Measurements from ENCODE around the gene DDX3X.
A peak's percentile ranks its signal among the peaks of the same experiment; 100 is the strongest.
"Not testable (repeated sequence)": the region's sequence is repeated elsewhere in the genome, so short reads cannot be mapped to it uniquely, and the experiment has no call there.

The DDX3X gene

DNA sequence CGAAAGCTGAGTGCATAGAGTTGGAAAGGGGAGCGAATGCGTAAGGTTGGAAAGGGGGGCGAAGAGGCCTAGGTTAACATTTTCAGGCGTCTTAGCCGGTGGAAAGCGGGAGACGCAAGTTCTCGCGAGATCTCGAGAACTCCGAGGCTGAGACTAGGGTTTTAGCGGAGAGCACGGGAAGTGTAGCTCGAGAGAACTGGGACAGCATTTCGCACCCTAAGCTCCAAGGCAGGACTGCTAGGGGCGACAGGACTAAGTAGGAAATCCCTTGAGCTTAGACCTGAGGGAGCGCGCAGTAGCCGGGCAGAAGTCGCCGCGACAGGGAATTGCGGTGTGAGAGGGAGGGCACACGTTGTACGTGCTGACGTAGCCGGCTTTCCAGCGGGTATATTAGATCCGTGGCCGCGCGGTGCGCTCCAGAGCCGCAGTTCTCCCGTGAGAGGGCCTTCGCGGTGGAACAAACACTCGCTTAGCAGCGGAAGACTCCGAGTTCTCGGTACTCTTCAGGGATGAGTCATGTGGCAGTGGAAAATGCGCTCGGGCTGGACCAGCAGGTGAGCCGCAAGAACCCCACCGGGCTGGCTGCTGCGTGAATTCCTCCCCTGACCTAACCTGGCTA, at the start of gene DDX3X:
DDX3X (plus strand) TSS at position 419 of the 619 bp plus-strand sequence; CDS start at position 510, 91 bp downstream.
- peak; percentile 74 for DNase-seq

DNA sequence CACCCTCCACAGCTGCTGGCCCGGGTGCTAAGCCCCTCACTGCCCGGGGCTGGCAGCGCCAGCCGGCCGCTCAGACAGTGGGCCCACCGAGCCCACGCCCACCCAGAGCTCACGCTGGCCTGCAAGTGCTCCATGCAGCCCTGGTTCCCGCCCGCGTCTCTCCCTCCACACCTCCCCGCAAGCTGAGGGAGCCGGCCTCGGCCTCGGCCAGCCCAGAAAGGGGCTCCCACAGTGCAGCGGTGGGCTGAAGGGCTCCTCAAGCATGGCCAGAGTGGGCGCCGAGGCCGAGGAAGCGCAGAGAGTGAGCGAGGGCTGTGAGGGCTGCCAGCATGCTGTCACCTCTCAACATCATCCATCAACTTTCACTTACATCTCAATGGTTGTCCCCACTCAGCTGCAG, 48.0 kb upstream of the DDX3X start:
- not testable (repeated sequence) for DNase-seq

DNA sequence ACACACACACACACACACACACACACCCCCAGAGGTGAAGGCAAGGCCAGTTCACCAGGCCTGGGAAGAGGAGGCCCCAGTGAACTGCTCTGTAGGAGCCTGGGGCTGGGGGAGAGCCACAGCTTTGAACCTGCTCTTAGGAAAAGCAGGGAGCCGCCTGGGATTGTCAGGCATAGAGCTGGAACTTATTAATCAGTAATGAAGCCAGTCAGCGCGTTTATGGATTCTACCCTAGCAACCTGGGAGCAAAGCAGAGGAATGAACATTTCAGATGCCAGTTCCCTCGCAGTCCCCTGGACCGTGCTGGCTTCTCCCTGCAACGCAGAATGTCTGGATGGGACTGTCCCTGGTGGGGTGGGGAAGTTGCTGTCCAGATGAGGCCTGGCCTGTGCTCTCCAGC, 45.3 kb upstream of the DDX3X start:
- no peak for DNase-seq

DNA sequence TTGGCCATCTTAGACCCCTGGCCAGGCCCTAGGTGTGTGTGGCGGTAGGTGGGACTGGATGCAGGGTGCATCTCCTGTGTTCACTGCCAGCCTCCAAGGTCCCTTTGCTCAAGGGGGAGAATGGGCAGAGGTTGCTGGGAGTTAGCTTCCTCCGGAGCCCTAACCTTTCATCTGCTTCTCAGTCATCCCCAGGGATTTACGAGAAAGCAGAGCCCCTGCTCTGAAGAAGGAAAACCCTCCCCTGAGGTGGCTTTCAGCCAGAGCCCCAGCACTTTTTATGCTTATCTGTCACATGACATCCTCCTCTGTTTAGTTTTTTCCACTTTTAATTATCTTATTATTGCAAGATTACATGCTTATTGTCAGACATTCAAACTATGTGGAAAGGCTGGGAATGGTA, 44.9 kb upstream of the DDX3X start:
- DNase-seq = no peak

DNA sequence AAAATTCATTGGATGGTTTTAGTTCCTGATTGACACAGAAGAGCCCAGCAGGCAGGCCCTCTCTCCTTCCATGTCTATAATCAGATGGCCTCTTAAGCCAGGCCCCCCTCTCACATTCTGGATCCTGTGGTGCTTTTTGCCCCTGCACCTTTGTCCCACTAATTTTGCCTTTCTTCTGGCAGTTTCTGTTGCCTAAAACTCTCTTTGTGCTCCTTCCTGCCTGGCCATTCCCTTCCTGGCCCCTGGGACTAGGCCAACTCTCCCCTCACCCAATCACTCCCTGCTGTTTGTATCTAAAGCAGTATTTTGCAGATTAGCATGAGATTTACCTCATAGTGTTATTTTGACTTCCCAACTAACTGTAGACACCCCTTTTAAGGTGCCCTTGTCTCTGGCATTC, 42.7 kb upstream of the DDX3X start:
- no peak for DNase-seq

DNA sequence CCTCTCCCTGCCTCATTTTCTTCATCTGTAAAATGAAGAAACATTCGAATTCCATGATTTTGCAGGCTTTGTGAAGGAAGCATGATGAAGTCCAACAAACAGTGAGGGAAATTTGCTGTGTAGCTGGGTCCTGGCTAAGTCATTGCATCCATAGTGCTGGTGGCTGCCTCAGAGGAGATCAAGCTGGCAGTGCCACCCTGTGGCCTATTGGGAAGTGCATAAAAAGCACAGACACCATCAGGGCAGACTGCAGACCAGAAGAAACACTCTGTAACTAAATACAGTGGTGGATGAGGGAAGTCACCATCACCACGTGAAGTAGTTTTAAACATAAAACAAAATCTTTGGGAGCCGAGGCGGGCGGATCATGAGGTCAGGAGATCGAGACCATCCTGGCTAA, 40.7 kb upstream of the DDX3X start:
- DNase-seq = no peak

DNA sequence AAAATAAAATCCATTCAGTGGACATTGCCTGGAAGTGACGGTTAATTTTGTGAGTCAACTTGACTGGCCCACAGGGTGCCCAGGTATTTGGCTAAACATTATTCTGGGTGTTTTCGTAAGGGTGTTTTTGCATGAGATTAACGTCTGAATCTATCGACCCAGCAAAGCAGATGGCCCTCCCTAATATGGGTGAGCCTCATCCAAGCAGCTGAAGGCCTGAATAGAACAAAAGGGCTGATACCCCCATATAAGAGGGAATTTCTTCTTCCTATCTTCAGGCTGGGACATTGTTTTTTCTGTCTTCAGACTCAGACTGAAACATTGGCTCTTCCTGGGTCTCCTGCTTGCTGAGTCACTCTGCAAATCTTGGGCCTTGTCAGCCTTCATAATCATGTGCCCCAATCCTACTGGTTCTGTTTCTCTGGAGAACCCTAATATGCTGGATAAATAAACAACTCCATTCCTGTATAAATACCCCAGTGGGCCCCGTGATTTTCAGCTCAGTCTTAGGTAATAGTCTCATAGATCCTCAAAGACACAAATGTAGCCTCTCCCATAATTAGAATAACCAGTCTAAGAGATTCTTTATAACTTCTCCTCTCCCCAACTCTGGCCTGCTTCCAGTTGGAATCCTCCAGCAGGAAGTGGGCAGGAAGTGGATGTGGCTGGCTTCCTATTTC, 33.1 kb upstream of the DDX3X start:
- DNase-seq = no peak

DNA sequence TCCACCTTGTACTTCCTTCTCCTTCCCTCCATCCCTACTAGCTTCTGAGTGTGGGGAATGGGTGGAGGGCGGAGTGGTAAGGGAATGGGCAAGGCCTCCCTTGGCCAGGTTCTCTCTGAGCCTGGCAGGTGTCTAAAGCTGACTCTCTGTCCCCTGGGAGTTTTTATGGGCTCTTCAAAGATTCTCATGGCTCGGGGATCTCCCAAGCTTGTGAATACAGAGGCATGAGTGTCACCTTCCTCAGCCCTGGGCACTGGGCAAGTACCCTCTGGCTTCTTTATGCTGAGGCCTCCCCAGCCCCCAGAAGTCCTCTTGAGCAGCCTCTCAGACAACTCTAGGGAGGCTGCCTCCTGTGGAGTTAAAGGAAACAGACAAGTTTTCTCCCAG, 32.5 kb upstream of the DDX3X start:
- no peak for DNase-seq

DNA sequence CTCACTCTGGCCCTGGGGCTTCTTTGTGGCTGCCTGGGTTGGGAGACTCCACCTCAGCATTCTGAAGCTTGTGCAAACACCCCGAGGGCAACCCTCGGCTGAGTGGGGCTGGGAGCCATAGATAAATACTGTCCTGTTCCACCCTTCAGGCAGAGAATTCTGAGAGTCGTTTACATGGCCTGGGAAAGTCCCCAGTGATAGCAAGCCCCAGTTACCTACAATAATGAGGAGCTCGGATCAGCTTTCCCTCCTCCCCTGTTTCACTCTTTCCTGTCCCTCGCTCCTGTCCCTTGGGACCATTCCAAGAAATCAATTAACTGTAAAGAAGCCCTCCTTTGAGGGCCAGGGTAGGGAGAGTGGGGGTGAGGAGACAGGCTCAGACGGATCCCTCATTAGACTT, 31.6 kb upstream of the DDX3X start:
- DNase-seq = no peak

DNA sequence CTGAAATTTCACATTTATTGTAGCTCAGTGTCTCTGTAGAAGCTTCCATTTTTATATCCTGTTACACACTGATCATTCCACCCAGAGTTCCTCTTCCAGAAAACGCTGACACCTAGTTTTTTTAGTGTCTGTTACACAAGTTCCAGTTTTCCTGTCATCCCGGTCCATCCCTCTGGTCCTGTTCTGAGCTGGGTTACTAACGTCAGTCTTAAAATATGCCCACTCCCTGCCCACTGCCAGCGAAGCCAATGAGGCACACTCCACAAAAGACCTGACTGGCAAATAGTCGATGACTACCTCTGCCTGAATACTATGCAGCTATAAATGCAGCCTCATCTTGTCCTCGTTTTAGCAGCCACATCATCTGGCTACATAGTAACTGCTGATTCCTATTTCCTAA, 30.9 kb upstream of the DDX3X start:
- DNase-seq = no peak

DNA sequence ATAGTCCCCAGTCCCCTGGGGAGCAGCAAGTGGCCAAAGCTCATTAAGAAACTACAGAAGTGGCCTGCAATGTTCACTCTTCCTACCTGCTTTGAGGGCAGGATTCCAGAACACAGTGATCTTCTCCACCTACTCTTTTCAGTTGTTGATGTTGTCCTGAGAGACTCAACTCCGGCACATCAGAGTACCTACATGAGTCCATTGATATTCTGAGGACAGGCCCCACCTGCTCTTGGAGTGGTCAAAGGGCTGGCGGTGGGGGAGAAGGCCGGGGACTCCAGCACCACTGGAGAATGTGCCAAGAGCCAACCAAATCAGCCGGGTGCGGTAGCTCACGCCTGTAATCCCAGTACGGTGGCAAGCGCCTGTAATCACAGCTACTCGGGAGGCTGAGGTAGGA, 29.8 kb upstream of the DDX3X start:
- no peak for DNase-seq

DNA sequence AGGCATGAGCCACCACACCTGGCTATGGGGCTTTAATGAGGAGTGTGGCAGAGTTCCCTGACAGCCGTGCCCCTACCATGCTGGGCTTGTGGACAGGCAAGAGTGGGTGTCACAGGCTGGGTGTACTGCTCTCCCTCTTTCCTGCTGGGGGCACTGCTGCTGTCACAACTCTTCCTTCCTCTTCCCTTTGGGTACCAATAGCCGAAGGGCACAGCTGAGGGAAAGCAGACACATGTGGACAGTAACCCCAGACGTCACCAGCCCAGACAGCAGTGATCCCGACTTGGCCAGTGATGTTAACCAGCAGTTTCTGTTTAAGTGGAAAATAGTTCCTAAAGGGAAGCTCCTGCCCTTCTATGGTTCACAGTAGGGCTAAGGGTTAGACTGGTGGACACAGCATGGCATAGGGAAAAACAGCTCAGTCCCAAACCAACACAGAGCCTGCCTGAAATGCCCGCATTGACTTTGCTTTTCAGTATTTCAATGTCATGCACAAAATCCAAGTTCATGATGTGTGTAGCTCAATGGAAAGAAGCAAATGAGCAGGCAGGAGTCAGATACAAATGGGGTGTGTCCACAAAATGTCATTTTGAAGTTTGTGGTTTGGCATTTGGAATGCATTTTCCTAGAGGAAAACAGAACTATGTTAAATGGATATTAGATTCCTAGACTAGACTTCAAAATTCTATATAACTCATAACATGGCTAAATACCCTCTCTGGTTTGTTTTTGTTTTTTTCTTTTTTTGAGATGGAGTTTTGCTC, 24.9 kb upstream of the DDX3X start:
- DNase-seq = no peak

DNA sequence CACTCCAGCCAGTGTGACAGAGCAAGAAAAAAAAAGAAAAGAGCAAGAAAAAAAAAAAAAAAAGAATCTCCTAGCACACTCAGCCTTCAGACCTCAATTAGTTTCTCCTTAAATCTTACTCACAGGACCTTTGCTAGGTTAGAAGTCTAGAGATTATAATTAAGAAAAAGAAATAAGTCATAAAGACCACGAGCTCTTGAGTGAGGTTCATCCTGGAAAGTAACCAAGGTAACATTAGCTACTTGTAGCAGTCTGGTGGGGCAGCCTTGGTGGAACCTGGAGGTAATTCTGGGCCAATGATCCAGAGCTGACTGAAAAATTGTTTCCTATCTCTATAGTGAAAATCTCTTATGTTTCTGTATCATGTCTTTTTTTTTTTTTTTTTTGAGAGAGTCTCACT, 21.2 kb upstream of the DDX3X start:
- DNase-seq = no peak

DNA sequence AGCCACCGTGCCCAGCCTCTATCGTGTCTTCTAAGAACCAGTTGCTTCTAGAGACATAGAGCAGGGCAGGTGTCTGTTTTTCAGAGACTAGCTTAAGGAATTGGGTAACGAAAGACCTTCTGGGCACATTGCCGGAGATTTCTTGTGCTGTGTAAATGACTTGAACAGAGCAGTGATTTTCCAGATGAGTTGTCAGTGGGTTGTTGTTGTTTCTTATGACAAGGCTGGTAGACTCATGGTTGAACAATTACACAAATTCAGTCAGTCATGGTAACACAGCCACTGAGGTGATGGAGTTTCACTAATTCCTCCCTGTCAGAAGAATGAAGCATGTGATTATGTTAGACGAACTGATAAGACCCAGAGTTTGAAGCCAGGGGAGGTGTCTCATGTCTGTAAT, 20.5 kb upstream of the DDX3X start:
- no peak for DNase-seq

DNA sequence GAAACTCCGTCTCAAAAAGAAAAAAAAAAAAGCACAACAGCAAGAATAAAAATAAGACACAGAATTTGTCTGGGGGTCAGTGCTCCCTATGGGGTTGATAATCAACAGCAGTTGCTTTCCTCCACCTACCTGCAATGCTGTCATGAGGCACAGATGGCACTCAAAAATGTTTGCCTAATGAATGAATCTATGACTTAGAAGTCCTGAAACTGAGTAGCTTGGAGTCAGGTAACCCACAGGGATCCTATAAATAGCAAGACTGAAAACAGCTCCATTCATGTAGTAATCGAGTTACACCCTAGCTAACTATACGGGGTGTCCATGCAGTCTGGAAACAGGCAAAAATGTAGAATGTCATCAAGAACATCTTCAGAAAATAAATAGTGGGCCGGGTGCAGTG, 19.8 kb upstream of the DDX3X start:
- DNase-seq = no peak

DNA sequence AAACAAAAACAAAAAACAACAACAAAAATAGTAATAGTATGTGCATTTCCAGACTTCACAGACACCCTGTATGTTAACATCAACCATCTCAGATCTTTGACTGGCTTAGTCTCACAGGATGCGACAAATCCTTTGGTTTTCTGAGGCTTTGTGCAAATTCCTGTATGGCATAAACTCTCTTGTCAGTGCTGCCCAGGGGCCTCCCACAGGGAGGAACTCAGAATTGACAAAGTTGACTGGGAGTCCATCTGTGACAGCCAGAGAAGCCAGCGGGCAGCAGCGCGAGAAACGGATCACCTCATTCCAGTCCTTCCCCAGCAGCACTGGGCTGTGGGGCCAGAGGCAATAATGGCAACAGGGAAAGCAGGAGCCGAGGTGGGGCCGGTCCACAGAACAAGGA, 19.1 kb upstream of the DDX3X start:
- DNase-seq = no peak

DNA sequence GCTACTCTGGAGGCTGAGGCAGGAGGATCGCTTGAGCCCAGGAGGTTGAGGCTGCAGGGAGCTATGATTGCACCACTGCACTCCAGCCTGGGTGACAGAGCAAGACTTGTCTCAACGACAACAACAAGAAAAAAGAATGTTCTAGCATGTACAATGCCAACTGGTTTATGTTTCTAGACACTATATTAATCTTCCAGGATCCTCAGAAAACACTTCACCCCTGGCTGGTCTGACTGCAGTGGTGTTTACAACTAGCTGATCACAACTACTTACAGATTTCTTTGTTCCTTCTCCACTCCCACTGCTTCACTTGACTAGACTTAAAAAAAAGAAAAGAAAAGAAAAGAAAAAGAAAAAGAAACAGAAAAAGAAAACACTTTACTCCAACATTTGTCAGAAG, 17.7 kb upstream of the DDX3X start:
- not testable (repeated sequence) for DNase-seq

DNA sequence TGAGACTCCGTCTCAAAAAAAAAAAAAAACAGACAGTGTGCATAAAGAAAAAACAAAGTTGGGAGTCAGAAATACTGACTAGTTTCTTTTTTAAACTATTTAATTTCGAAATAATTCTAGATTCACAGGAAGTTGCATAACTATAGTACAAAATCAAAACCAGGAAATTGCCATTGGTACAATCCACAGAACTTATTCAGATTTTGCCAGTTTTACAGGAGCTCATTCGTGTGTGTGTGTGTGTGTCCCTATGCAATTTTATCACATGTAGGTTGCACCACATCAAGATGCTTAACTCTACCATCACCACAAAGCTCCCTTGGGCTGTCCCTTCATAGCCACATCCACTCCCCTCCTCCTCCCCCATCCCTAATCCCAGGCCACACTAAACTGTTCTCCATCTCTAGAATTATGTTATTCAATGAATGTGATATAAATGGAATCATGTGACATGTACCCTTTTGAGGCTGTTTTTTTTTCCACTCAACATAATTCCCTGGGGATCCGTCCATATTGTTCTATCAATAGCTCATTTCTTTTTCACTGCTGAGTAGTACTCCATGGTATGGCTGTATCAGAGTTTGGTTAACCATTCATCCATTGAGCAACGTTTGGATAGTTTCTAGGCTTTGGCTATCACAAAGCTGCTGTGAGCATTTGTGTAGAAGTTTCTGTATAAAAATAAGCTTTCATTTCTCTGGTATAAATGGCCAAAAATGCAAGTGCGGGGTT, 16.3 kb upstream of the DDX3X start:
- DNase-seq = no peak

DNA sequence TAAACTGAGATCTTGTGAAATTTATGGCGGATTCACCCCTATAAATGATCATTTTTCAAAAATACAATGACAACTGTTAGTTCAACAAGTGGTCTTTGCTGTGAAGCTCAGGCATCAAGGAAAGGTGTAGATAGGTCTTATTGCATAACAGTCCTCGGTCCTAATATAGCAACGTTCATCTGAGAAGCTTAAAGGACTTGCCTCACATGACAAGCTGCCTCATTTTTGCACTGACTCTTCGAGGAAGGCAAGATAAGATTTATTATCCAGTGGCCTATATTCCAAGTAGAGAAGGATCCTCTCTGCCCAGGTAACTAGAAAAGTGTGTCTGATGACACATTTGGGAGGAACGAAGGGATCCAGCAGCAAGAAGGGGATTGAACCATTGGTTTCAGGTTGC, 13.6 kb upstream of the DDX3X start:
- DNase-seq = no peak

DNA sequence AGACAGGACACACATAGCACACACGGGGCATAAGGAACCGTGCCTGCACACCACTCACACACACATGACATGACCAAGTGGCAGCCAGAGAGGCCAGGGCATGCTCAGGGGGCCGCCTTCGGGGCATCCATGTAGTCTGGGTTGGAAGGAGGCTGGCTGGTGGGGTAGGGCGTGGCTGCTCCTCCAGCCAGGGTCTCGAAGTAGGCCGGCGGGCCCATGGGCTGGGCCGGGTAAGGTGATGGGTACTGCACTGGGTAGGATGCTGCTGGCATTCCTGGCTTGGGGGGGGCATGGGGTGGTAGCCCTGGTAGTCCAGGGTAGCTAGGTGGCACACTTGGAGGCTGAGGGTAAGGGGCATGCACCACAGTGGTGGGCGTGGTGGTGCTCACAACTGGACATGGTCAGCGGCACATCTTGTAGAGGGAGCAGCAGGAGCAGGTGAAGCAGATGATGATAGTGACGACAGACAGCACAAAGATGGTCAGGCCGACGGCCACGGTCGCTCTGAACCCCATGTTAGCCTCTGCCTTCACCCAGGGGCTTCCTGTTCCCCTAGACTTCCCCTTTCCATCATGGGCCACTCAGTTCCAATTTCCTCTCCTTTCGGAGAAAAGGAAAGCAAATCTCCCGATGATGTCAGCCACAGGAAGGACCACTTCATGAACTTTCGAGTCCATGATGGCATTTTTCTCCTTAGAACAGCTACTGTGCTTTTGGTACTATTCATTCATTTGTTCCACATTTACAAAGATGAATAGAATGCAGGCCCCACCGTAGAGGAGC, 10.9 kb upstream of the DDX3X start:
- no peak for DNase-seq

DNA sequence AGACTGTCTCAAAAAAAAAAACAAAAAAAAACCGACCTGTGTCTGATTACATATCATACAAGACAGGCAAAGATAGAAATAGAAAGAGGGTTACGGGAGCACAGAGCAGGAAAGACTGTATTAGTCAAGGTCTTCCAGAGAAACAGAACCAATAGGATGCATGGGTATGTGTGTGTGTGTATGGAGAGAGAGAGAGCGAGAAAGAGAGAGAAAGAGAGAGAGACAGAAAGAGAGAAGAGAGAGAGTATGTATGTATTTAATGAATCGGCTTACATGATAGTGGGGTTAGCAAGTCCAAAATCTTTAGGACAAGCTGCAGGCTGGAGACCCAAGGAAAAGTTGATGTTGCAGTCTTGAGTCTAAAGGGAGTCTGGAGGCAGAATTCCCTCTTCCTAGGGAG, 7.5 kb upstream of the DDX3X start:
- no peak for DNase-seq

DNA sequence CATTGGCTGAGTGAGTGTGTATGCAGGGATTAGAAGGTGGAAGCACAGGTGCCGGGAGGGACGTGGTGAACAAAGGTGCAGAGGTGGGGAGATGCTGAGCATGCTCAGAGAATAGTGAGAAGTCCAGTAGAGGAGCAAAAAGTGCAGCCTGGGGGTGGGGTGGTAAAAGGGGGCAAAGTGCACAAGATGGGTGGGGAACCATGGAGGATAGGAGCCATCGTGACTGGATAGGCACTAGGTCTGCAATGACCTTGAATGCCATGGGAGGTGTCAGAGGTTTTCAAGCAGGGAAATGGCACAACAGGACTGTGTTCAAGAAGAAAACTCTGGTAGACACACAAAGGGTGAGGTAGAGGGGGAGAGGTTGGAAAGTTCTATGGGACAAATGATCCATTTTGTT, 6.6 kb upstream of the DDX3X start:
- no peak for DNase-seq

DNA sequence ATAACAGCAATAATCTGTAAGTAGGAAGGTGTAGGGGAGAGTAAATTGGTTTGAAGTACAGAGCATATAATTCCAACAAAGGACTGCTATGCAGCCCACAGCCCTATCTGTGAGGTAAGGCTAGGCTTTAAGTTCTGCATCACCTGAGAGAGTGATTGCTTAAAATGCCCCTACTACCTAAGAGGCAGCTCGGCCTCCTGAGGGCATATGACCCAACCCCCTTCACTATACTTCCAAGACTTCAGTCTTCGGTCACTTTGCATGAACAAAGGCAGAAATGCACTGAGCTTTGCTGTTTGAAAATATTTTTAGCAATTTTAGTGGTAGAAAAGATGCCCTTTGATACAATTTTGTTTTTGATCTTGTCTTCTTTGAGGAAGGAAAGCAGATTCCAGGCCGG, 4.9 kb upstream of the DDX3X start:
- no peak for DNase-seq

All from DMS153 (cell line).